Bronchial epithelial cell (primary cell): ENCODE data around the gene GAGE2A. TPM values are rescaled to one million over a fixed set of nuclear protein-coding genes. Genes with fewer than 3 reads are reported as not detected.
"Not testable (repeated sequence)": the region's sequence is repeated elsewhere in the genome, so short reads cannot be mapped to it uniquely, and the experiment has no call there.

Source experiments
- DNase-seq: peaks from one replicate; pipeline ENCODE4 v3.0.0-alpha.2; 2010; ENCODE audit warnings: low read depth
- FAIRE-seq: peaks from 2 replicates; lab custom pipeline; 2011; peaks lifted over from hg19 to GRCh38; lab: Jason Lieb, UNC
- H3K27me3 ChIP-seq: 2 replicates; pipeline ENCODE4 v1.5.1; 2011; ENCODE audit warnings: low read length; ENCODE audit not compliant: control insufficient read depth, insufficient read depth
- H3K36me3 ChIP-seq: 2 replicates; pipeline ENCODE4 v1.5.1; 2011; ENCODE audit warnings: low read length; ENCODE audit not compliant: control insufficient read depth, insufficient read depth
- H3K4me3 ChIP-seq: 2 replicates; pipeline ENCODE4 v1.5.1; 2011; ENCODE audit warnings: mild to moderate bottlenecking, low read depth, low read length, control low read depth
- total RNA-seq: library from RNA; depleted of rRNA; stranded (reverse); fragments of >200 nt; gene quantifications from 2 replicates; pipeline ENCODE4 v1.2.1, GENCODE V29; 2014

Gene GAGE2A, protein sequence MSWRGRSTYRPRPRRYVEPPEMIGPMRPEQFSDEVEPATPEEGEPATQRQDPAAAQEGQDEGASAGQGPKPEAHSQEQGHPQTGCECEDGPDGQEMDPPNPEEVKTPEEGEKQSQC
- total RNA-seq = not detected in 2 replicates

DNA sequence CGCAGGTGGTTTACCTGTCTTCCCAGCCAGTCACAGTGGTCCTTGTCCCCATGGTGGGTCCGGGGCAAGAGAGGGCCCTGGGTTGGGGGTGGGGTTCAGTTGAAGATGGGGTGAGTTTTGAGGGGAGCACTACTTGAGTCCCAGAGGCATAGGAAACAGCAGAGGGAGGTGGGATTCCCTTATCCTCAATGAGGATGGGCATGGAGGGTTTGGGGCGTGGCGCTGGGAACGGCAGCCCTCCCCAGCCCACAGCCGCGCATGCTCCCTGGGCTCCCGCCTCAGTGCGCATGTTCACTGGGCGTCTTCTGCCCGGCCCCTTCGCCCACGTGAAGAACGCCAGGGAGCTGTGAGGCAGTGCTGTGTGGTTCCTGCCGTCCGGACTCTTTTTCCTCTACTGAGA lies at the start of gene GAGE2A:
TSS of gene GAGE2A (plus strand) at position 301 of the 400 bp plus-strand sequence. CDS start 1,155 bp downstream, outside the sequence.
- H3K4me3 ChIP-seq, FAIRE-seq, H3K27me3 ChIP-seq, H3K36me3 ChIP-seq, DNase-seq: not testable (repeated sequence)

DNA sequence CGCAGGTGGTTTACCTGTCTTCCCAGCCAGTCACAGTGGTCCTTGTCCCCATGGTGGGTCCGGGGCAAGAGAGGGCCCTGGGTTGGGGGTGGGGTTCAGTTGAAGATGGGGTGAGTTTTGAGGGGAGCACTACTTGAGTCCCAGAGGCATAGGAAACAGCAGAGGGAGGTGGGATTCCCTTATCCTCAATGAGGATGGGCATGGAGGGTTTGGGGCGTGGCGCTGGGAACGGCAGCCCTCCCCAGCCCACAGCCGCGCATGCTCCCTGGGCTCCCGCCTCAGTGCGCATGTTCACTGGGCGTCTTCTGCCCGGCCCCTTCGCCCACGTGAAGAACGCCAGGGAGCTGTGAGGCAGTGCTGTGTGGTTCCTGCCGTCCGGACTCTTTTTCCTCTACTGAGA lies 47.9 kb upstream of the GAGE2A start, which contains the start of gene GAGE12D:
TSS of gene GAGE12D (plus strand) at position 301 of the 400 bp plus-strand sequence. CDS start 1,155 bp downstream, outside the sequence.
- H3K36me3 ChIP-seq, H3K27me3 ChIP-seq, H3K4me3 ChIP-seq, FAIRE-seq, DNase-seq: not testable (repeated sequence)

DNA sequence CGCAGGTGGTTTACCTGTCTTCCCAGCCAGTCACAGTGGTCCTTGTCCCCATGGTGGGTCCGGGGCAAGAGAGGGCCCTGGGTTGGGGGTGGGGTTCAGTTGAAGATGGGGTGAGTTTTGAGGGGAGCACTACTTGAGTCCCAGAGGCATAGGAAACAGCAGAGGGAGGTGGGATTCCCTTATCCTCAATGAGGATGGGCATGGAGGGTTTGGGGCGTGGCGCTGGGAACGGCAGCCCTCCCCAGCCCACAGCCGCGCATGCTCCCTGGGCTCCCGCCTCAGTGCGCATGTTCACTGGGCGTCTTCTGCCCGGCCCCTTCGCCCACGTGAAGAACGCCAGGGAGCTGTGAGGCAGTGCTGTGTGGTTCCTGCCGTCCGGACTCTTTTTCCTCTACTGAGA lies 38.3 kb upstream of the GAGE2A start, which contains the start of gene GAGE12E:
TSS of gene GAGE12E (plus strand) at position 301 of the 400 bp plus-strand sequence. CDS start 1,155 bp downstream, outside the sequence.
- FAIRE-seq, H3K4me3 ChIP-seq, H3K36me3 ChIP-seq, DNase-seq, H3K27me3 ChIP-seq: not testable (repeated sequence)

DNA sequence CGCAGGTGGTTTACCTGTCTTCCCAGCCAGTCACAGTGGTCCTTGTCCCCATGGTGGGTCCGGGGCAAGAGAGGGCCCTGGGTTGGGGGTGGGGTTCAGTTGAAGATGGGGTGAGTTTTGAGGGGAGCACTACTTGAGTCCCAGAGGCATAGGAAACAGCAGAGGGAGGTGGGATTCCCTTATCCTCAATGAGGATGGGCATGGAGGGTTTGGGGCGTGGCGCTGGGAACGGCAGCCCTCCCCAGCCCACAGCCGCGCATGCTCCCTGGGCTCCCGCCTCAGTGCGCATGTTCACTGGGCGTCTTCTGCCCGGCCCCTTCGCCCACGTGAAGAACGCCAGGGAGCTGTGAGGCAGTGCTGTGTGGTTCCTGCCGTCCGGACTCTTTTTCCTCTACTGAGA lies 28.8 kb upstream of the GAGE2A start, which contains the start of gene GAGE12F:
TSS of gene GAGE12F (plus strand) at position 301 of the 400 bp plus-strand sequence. CDS start 1,155 bp downstream, outside the sequence.
- not testable (repeated sequence) for H3K36me3 ChIP-seq, H3K4me3 ChIP-seq, H3K27me3 ChIP-seq, FAIRE-seq, DNase-seq

DNA sequence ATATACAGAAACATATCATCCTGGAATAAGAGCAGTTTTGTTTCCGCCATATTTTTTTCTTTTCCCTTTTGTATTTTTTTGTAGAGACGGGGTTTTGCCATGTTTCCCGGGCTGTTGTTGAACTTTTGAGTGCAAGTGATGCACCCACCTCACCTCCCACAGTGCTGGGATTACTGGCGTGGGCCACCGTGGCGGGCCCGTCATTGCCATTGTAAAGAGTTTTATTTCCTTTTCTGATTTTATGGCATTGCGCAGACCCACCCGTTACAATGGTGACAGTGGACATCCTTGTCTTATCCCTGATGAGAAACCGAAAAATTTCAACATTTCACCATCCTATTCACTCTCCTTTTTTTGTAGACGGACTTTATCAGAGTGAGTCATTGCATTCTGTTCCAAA lies 20.6 kb upstream of the GAGE2A start:
- DNase-seq, H3K27me3 ChIP-seq, FAIRE-seq, H3K36me3 ChIP-seq, H3K4me3 ChIP-seq: not testable (repeated sequence)

DNA sequence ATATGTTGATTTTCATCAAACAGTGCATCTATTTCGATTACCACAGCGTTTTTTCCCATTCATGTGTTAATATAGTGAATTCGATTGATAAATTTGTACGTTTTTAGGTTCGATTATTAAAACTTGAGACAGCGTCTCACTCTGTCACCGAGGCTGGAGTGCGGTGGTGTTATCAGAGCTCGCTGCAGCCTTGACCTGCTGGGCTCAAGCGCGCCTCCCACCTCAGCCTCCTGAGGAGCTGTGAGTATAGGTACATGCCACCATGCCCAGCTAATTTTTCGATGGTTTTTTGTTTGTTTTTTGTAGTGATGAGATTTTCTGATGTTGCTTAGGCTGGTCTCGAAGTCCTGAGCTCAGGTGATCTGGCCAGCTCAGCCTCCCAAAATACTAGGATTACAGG lies 20.1 kb upstream of the GAGE2A start:
- not testable (repeated sequence) for H3K36me3 ChIP-seq, H3K4me3 ChIP-seq, H3K27me3 ChIP-seq, DNase-seq, FAIRE-seq

DNA sequence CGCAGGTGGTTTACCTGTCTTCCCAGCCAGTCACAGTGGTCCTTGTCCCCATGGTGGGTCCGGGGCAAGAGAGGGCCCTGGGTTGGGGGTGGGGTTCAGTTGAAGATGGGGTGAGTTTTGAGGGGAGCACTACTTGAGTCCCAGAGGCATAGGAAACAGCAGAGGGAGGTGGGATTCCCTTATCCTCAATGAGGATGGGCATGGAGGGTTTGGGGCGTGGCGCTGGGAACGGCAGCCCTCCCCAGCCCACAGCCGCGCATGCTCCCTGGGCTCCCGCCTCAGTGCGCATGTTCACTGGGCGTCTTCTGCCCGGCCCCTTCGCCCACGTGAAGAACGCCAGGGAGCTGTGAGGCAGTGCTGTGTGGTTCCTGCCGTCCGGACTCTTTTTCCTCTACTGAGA lies 19.2 kb upstream of the GAGE2A start, which contains the start of gene GAGE12G:
TSS of gene GAGE12G (plus strand) at position 301 of the 400 bp plus-strand sequence. CDS start 1,155 bp downstream, outside the sequence.
- not testable (repeated sequence) for DNase-seq, H3K36me3 ChIP-seq, H3K27me3 ChIP-seq, FAIRE-seq, H3K4me3 ChIP-seq

DNA sequence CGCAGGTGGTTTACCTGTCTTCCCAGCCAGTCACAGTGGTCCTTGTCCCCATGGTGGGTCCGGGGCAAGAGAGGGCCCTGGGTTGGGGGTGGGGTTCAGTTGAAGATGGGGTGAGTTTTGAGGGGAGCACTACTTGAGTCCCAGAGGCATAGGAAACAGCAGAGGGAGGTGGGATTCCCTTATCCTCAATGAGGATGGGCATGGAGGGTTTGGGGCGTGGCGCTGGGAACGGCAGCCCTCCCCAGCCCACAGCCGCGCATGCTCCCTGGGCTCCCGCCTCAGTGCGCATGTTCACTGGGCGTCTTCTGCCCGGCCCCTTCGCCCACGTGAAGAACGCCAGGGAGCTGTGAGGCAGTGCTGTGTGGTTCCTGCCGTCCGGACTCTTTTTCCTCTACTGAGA lies 9.6 kb upstream of the GAGE2A start, which contains the start of gene GAGE12H:
TSS of gene GAGE12H (plus strand) at position 301 of the 400 bp plus-strand sequence. CDS start 1,155 bp downstream, outside the sequence.
- not testable (repeated sequence) for FAIRE-seq, H3K36me3 ChIP-seq, H3K4me3 ChIP-seq, DNase-seq, H3K27me3 ChIP-seq

DNA sequence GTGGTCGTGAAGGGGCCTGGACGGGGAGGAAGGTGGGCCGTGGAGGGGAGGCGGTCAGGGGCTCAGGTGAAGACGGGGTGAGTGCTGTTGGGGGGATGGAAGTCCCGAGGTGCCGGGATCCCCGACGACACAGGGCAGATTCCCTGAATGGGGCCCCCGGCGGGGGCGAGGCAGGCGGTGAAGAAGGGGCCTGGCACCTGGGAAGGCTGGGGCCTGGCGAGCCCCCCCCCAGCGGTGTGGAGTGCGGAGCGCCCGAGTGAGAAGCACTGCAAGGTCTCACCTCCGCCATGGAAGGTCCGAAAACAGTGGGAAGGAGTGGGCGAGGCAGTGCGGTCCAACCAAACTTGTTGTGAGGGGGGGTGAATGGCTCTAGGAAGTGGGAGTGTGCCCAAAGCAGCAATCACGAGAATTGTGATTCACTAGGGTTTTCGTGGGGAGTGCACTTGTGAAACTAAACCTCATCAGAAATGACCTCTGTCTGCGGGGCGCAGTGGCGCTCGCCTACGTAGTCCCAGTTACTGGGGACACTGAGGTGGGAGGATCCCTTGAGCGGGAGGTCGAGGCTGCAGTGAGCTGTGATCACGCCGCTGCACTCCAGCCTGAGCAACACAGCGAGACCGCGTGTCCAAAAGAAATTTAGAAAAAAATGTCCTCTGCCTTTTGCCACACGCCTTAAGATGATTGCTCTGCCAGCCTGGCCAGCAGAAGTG lies 628 bp downstream of the GAGE2A start:
- H3K27me3 ChIP-seq, DNase-seq, FAIRE-seq, H3K4me3 ChIP-seq, H3K36me3 ChIP-seq: not testable (repeated sequence)

DNA sequence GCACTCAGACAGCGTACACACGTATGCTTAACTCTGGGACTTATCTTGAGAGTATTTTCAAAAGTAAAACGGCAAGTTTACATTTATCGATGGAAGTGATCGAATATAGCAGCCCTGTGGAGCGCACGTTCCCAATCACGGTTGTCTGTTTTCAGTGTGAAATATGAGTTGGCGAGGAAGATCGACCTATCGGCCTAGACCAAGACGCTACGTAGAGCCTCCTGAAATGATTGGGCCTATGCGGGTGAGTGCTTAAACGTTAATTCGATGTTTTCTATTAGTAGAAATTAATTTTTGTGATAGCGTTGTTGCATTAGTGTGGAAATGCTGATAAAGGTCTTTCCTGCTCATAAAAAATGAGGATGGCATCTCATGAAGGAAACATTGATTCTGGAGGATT lies 1.2 kb downstream of the GAGE2A start:
- not testable (repeated sequence) for FAIRE-seq

DNA sequence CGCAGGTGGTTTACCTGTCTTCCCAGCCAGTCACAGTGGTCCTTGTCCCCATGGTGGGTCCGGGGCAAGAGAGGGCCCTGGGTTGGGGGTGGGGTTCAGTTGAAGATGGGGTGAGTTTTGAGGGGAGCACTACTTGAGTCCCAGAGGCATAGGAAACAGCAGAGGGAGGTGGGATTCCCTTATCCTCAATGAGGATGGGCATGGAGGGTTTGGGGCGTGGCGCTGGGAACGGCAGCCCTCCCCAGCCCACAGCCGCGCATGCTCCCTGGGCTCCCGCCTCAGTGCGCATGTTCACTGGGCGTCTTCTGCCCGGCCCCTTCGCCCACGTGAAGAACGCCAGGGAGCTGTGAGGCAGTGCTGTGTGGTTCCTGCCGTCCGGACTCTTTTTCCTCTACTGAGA lies 9.4 kb downstream of the GAGE2A start, which contains the start of gene GAGE1:
TSS of gene GAGE1 (plus strand) at position 301 of the 400 bp plus-strand sequence. CDS start 1,155 bp downstream, outside the sequence.
- not testable (repeated sequence) for H3K27me3 ChIP-seq, FAIRE-seq, H3K36me3 ChIP-seq, H3K4me3 ChIP-seq, DNase-seq

More for the DNA sequence above, 1.2 kb downstream of the GAGE2A start:
- H3K4me3 ChIP-seq, DNase-seq, H3K27me3 ChIP-seq, H3K36me3 ChIP-seq: not testable (repeated sequence)
